Middle frontal gyrus (tissue), 1 donor: ENCODE measurements around the gene KCNQ1.
A peak's percentile ranks its signal among the peaks of the same experiment; 100 is the strongest.

Experiments
- DNase-seq: peaks from one replicate; pipeline ENCODE4 v3.0.0-alpha.2; 2015; ENCODE audit warnings: low spot score; ENCODE audit errors: extremely low spot score

KCNQ1 gene, protein sequence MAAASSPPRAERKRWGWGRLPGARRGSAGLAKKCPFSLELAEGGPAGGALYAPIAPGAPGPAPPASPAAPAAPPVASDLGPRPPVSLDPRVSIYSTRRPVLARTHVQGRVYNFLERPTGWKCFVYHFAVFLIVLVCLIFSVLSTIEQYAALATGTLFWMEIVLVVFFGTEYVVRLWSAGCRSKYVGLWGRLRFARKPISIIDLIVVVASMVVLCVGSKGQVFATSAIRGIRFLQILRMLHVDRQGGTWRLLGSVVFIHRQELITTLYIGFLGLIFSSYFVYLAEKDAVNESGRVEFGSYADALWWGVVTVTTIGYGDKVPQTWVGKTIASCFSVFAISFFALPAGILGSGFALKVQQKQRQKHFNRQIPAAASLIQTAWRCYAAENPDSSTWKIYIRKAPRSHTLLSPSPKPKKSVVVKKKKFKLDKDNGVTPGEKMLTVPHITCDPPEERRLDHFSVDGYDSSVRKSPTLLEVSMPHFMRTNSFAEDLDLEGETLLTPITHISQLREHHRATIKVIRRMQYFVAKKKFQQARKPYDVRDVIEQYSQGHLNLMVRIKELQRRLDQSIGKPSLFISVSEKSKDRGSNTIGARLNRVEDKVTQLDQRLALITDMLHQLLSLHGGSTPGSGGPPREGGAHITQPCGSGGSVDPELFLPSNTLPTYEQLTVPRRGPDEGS

DNA sequence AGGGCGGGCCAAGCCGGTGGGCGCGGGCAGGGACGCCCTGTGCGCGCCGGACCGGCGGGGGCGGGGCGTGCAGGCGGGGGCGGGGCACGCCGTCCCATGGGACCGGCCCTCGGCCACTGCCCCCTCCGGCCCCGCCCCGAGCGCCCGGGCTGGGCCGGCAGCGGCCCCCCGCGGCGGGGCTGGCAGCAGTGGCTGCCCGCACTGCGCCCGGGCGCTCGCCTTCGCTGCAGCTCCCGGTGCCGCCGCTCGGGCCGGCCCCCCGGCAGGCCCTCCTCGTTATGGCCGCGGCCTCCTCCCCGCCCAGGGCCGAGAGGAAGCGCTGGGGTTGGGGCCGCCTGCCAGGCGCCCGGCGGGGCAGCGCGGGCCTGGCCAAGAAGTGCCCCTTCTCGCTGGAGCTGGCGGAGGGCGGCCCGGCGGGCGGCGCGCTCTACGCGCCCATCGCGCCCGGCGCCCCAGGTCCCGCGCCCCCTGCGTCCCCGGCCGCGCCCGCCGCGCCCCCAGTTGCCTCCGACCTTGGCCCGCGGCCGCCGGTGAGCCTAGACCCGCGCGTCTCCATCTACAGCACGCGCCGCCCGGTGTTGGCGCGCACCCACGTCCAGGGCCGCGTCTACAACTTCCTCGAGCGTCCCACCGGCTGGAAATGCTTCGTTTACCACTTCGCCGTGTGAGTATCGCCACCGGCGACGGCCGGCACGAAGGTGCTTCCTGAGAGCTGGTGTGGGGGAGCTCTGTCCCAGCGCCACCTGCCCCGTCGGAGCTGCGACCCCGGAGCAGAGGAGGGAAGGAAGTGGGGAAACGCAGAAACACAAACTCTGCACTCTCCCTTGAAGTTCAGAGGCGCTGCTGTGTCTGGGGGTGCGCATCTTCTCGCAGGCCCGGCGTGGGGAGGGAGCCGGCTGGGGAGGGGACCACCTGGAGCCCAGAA lies at the start of gene KCNQ1:
TSS of gene KCNQ1 (plus strand) at position 188 of the 925 bp plus-strand sequence. CDS start at position 279, 91 bp downstream.
- no peak for DNase-seq

DNA sequence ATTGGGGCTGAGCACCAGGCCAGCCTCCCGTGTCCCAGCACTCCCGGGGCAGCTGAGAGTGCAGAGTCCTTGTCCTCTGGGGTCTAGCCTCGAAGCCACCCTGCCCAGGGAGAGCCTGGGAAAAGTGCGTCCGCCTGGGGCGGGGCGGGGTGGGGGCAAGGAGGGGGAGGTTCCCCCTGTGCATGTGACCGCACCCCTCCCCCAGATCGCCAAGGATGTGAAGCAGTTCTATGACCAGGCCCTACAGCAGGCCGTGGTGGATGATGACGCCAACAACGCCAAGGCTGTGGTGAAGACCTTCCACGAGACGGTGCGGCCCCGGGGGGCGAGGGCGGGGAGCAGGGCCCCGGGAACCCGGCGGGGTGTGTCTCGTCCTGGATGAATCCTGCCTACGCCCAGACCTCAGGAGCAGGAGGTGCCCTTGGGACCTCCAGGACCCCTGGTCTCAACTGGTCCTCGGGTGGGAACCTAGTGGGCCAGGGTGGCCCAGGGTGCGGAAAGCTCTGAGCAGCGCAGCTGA lies 49.5 kb upstream of the KCNQ1 start:
- no peak for DNase-seq

DNA sequence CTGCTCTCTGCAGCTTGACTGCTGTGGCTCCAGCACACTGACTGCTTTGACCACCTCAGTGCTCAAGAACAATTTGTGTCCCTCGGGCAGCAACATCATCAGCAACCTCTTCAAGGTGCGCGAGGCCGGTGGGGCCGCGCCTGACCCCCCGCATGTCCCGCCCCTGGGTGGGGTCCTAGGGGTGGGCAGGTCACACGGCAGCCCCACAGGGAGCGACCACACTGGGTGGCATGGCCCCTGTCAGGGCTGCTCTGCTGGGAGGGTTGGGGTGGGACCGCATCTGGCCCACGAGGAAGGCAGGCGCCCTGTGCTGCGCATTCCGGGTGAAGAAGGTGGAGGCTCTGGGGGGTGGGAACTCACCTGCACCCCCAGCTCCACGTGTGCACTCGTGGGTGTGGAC lies 49.0 kb upstream of the KCNQ1 start:
- DNase-seq, result no peak

DNA sequence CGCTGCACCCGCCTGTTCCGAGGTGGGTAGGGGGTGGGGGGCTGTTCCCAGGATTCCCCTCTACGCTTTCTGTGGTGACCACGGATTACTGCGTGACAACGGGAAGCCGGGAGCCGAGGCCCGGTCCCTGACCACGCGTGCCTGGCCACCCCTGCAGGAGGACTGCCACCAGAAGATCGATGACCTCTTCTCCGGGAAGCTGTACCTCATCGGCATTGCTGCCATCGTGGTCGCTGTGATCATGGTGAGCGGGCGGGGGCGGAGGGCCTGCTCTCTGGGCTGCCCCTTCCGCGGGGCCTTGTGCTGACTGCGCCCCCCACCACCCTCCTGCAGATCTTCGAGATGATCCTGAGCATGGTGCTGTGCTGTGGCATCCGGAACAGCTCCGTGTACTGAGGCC lies 48.3 kb upstream of the KCNQ1 start:
- no peak for DNase-seq

DNA sequence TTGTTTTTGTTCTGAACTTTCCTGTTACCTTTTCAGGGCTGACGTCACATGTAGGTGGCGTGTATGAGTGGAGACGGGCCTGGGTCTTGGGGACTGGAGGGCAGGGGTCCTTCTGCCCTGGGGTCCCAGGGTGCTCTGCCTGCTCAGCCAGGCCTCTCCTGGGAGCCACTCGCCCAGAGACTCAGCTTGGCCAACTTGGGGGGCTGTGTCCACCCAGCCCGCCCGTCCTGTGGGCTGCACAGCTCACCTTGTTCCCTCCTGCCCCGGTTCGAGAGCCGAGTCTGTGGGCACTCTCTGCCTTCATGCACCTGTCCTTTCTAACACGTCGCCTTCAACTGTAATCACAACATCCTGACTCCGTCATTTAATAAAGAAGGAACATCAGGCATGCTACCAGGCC lies 47.8 kb upstream of the KCNQ1 start:
- DNase-seq, result no peak

DNA sequence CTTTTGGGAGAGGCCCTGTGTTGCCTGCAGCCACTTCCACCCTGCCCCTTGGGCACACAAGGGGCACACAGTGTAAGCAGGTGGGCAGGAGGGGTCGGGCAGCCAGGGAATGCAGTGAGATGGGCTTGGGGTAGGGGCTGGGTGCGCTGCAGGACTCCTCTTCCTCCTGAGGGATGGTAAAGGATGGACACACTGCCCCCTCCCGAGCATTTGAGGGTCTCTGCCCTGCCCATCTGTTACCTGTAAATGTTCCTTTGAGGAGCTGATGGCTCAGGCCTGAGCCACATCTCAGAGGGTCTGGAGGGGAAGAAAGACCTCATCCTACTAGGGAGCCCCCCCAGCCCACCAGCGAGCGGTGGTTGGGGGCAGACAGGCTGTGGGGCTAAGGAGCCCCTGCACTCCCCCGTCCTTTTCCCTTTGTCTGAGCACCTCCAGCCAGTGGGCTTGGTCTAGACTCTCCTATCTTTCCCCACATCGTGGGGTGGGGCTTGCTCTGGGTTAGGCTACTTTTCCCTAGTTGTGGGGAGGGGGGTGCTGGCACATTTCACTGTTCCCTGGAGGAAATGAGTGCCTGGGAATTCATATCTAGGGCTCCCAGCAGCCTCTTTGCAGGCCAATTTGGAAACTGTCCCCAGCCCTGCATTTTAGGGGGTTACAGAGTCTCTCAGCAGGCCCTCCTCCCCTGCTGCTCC lies 46.0 kb upstream of the KCNQ1 start:
- no peak for DNase-seq

DNA sequence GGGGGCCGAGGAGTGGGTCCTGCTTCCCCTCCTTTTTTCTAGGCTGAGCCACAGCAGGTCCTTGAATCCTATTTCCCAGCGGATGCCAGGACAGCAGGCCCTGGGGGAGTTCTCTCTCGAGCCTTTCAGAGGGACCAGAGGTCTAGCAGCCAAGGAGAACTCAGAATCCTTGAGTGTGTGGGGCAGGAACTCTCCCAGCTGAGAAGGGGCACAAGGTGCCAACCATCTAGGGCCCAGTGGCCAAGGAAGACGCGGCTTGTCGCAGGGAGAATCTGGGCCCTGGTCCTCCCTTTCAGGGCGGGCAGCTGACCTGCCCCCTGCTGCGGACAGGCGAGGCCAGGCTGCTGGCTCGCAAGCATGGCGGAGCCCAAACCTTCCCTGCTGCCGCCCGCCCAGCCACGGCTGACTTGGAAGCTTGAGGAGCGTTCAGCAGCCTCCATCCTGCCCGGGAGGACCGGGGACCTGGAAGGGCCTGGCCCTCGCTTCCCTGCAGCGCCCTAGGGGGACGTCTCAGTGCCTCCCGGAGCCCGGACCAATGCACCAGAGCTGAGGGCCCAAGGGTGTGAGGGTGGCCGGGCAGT lies 45.2 kb upstream of the KCNQ1 start:
- DNase-seq, result no peak

DNA sequence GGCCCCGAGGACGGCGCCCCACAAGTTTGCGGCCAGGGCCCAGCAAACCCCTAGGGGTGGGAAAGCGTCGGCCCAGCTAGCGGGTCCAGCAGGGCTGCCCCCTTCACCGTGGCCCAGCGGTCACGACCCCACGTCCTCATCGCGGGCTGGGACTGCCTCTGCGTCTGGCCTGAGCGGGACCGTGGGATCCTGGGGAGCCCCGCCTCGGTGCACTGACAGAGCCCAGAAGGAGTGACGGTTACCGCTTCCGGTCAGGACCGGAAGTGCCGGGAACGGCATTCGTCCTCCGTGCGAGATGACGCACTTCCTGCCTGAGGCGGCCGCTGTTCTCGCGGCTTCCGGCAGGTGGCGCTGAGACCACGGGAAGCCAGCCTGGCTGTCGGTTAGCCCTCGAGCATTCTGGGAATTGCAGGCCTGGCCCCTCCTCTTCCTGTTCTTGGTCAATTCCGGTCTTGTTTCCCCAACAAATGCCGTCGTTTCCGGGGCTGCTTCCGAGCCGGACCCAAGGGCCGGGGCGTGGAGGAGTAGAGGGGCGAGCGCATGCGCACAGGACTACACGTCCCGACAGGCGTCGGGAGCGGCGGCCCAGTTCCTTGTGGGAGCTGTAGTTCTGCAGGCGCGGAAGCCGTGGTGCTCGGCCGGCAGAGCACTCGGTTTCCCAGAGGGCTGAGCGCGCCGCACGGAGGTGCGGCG lies 44.6 kb upstream of the KCNQ1 start, which contains the start of gene TSSC4:
TSS of gene TSSC4 (plus strand) at position 682 of the 693 bp plus-strand sequence. CDS start 1,884 bp downstream, outside the sequence.
- DNase-seq, result peak; percentile 100

DNA sequence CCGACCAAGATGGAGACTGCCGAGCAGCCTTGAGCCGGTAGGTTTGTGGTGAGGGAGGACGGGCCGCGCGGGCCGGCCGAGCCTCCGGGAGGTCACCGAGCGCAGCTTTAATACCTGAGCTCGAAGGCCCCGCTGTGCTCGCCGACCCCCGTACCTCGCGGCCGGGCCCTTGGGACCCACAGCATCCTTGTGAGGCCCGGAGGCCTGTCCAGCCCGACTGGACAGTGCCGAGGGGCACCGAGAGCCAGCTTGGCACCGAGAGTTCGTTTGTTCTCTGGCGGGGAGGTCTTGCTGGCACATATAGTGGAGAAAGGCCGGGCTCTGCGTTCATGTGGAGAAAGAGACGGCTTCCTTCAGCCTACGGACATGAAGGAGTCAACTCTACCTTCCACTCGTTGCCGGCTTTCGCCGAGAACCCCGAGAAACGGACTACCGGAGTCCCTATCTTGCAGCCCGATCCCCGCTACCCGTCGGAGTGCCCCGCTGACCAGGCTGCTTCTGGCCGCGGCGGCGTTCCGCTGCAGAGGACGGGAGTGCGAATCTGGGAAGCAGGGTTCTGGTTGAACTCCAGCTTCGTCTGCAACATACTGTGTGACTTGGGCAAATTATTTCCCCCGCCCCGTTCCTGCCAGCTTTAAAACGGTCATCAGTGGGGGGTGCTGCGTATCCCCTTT lies 43.9 kb upstream of the KCNQ1 start:
- no peak for DNase-seq

DNA sequence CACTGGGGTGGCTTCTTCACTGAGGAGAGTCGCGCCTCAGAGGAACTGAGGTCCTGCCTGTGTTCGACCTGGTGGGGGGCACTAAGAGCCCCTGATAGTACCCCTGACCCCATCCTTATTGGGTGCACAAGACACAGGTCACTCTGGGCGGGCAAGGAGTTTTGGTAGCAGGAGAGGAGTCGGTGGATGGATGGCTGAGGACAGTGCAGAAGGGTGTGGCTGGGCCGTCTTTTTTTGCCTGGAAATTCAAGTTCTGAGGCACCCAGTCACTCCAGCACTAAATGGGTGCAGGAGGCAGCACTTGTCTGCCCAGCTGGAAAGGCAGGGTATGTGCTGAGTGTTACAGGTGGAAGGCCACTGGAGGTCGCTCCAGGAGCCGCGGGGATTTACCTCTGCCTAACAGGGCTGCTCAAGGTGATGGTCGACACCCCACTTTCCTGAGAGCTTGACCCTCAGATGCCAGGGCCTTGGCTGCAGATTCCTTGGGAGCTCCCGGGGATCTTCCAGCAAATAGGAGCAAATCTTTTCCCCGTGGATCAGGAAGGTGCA lies 43.3 kb upstream of the KCNQ1 start:
- no peak for DNase-seq

DNA sequence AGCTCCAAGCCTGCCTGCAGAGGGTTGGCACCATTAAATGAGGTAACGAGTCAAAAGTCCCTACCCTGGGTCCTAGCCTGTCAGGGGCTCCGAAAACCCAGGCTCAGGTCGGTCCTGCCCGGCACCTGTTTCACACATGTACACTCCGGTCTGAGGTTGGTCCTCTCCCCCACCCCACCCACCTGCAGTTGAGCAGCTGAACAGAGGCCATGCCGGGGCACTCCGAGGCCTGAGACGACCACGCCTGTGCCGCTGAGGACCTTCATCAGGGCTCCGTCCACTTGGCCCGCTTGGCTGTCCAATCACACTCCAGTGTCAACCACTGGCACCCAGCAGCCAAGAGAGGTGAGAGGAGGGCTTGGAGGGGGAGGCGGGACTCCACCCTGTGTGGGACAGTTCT lies 42.7 kb upstream of the KCNQ1 start:
- no peak for DNase-seq

DNA sequence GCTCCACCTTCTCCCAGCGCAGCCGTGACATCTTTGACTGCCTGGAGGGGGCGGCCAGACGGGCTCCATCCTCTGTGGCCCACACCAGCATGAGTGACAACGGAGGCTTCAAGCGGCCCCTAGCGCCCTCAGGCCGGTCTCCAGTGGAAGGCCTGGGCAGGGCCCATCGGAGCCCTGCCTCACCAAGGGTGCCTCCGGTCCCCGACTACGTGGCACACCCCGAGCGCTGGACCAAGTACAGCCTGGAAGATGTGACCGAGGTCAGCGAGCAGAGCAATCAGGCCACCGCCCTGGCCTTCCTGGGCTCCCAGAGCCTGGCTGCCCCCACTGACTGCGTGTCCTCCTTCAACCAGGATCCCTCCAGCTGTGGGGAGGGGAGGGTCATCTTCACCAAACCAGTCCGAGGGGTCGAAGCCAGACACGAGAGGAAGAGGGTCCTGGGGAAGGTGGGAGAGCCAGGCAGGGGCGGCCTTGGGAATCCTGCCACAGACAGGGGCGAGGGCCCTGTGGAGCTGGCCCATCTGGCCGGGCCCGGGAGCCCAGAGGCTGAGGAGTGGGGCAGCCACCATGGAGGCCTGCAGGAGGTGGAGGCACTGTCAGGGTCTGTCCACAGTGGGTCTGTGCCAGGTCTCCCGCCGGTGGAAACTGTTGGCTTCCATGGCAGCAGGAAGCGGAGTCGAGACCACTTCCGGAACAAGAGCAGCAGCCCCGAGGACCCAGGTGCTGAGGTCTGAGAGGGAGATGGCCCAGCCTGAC lies 41.7 kb upstream of the KCNQ1 start:
- DNase-seq, result no peak

DNA sequence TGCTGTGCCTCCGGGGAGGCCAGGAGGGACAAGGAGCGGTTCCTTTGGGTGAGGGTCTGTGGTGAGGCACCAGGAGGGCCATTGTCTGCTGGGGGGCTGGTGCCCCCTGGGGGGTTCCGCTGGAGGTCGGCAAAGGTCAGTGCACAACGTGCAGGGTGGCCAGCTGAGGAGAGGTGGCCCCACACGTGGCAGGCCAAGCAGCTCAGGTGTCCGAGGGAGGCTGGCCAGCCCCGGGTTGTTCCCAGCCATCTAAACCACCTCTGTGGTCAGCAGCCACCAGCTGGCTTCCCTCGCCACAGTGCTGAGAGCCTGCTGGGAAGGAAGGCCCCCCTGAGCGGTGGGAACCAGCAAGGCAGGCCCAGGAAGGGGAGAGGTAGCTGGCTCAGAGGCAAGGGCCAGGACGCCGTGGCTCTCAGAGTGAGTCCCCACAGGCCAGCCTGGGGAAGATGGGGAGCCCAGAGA lies 40.0 kb upstream of the KCNQ1 start:
- no peak for DNase-seq

DNA sequence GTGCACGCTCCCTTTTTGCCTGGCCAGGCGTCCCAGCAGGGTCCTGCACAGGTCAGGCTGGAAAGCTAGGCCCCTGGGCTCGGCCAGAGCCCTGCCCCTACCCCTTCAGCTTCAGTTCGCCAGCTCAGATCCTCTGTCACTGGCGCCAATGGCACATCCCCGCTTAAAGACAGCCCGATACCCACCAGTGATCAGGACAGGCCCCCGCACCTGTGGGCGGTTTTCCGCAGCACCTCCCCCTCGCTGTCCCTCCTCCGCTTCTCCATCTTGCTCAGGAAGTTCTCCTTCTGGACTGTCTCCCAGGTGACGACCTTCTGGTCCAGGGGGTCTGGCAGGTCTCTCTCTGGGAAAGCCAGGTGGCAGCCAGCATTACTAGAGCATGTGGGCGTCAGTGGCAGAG lies 38.4 kb upstream of the KCNQ1 start:
- DNase-seq, result no peak

DNA sequence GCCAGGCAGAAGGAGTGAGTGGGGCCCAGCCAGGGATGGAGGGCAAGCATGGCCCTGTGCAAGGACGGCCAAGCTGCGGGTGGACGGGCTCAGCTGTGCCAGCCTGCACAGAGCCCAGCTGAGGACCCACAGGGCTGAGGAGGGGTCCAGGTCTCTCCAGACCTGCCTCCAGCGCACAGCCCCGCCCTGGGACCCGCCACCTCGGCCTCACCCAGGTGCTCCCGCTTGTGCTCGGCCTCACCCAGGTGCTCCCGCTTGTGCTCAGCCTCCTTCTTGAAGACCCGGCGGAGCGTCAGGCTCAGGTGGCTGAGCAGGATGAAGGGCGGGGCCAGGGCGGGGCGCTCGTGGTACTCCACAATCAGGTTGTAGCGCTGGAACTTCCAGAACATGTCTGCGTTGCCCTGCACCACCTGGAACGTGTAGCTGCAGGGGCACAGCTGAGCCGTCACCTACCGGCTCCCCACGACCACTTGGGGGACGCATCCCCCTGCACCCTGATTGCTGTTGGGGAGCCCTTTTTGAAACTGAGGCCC lies 37.9 kb upstream of the KCNQ1 start:
- no peak for DNase-seq

DNA sequence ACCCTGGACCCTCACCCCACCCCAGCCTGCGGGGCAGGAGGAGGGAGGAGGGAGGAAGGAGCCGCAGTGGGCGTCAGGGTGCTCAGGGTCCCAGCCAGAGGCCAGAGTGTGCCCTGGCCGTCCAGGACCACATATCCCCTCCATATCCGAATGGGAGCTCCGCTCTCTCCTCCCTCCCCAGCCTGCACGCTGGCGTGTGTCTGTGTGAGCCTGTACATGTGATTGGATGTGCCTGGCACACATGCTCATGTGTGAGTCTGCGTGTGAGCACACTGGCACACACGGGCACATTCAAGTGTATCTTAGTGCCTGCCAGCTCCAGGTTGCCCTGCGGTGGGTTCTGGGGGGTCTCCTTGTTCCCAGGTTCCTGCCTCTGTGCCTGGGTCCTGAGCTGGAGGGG lies 36.1 kb upstream of the KCNQ1 start:
- DNase-seq, result no peak

DNA sequence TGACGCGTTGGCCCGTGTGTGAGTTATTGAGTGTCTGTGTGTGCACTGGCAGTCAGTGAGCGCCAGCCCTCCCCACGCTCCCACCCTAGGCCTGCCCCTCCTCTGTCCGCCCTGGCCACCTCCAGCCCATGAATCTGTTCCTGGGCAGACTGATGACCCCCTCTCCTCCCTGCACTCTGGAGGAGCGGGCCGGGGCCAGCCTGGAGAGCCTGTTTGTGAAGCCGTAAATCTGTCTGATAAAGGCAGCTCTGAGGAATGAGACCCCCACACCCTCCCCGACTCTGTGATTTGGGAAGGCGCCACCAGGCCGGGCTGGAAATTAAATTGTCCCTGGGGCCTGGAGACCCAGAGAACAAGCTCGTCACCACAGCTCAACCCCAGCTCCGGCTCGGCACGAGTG lies 35.7 kb upstream of the KCNQ1 start:
- DNase-seq, result no peak
